Measurements from ENCODE around the gene ATP2A3.

ATP2A3 gene

GRCh38 chr17:3927628-3928340 is 36.5 kb downstream of the ATP2A3 start:
- H3K4me3 ChIP-seq (ENCODE audit: low read length): no peak overlapping the region
- whole genome bisulfite sequencing (ENCODE audit: insufficient coverage, insufficient read length): no CpG with 5 or more reads among the region's 15 CpGs
- H3K9me3 ChIP-seq (ENCODE audit: control insufficient read depth, insufficient read depth, low read length): no peaks in the 10 kb centered on the region
- DNase-seq (ENCODE audit: low read depth, low spot score): no peak
- H3K36me3 ChIP-seq (ENCODE audit: control insufficient read depth, insufficient read depth, low read length): no peaks in the 10 kb centered on the region
- H3K27me3 ChIP-seq (ENCODE audit: control insufficient read depth, insufficient read depth, low read length): no peaks in the 10 kb centered on the region
- H3K27ac ChIP-seq (ENCODE audit: low read length): no peak overlapping the region
- H3K4me1 ChIP-seq (ENCODE audit: control insufficient read depth, insufficient read depth, low read length): no peaks in the 10 kb centered on the region

GRCh38 chr17:3926860-3927627 is 37.2 kb downstream of the ATP2A3 start:
- Histone ChIP-seq H3K9me3 (ENCODE audit: control insufficient read depth, insufficient read depth, low read length) (no peaks in the 10 kb centered on the region), H3K27ac (ENCODE audit: low read length) (no peak overlapping the region), H3K27me3 (ENCODE audit: control insufficient read depth, insufficient read depth, low read length) (no peaks in the 10 kb centered on the region), H3K4me3 (ENCODE audit: low read length) (no peak overlapping the region), H3K4me1 (ENCODE audit: control insufficient read depth, insufficient read depth, low read length) (no peaks in the 10 kb centered on the region), H3K36me3 (ENCODE audit: control insufficient read depth, insufficient read depth, low read length) (no peaks in the 10 kb centered on the region)
- DNase-seq (ENCODE audit: low read depth, low spot score): no peak
- no CpG with 5 or more reads among the region's 16 CpGs for WGBS (ENCODE audit: insufficient coverage, insufficient read length)

GRCh38 chr17:3925684-3926485 is 38.4 kb downstream of the ATP2A3 start:
- no peaks in the 10 kb centered on the region for H3K36me3 ChIP-seq (ENCODE audit: control insufficient read depth, insufficient read depth, low read length)
- H3K27me3 ChIP-seq (ENCODE audit: control insufficient read depth, insufficient read depth, low read length): no peaks in the 10 kb centered on the region
- H3K4me1 ChIP-seq (ENCODE audit: control insufficient read depth, insufficient read depth, low read length): no peaks in the 10 kb centered on the region
- no peak overlapping the region for H3K27ac ChIP-seq (ENCODE audit: low read length)
- no peak for DNase-seq (ENCODE audit: low read depth, low spot score)
- no peaks in the 10 kb centered on the region for H3K9me3 ChIP-seq (ENCODE audit: control insufficient read depth, insufficient read depth, low read length)
- no peak overlapping the region for H3K4me3 ChIP-seq (ENCODE audit: low read length)
- no CpG with 5 or more reads among the region's 17 CpGs for WGBS (ENCODE audit: insufficient coverage, insufficient read length)

GRCh38 chr17:3924512-3925350 is 39.5 kb downstream of the ATP2A3 start:
- no CpG with 5 or more reads among the region's 40 CpGs for WGBS (ENCODE audit: insufficient coverage, insufficient read length)
- Histone ChIP-seq H3K36me3 (ENCODE audit: control insufficient read depth, insufficient read depth, low read length) (no peaks in the 10 kb centered on the region), H3K9me3 (ENCODE audit: control insufficient read depth, insufficient read depth, low read length) (no peaks in the 10 kb centered on the region), H3K27ac (ENCODE audit: low read length) (no peak overlapping the region), H3K27me3 (ENCODE audit: control insufficient read depth, insufficient read depth, low read length) (no peaks in the 10 kb centered on the region), H3K4me1 (ENCODE audit: control insufficient read depth, insufficient read depth, low read length) (no peaks in the 10 kb centered on the region), H3K4me3 (ENCODE audit: low read length) (no peak overlapping the region)
- no peak for DNase-seq (ENCODE audit: low read depth, low spot score)

GRCh38 chr17:3923466-3924190 is 40.6 kb downstream of the ATP2A3 start:
- H3K27ac ChIP-seq (ENCODE audit: low read length): no peak overlapping the region
- H3K4me1 ChIP-seq (ENCODE audit: control insufficient read depth, insufficient read depth, low read length): no peaks in the 10 kb centered on the region
- H3K4me3 ChIP-seq (ENCODE audit: low read length): no peak overlapping the region
- H3K9me3 ChIP-seq (ENCODE audit: control insufficient read depth, insufficient read depth, low read length): no peaks in the 10 kb centered on the region
- no peaks in the 10 kb centered on the region for H3K36me3 ChIP-seq (ENCODE audit: control insufficient read depth, insufficient read depth, low read length)
- no peak for DNase-seq (ENCODE audit: low read depth, low spot score)
- no peaks in the 10 kb centered on the region for H3K27me3 ChIP-seq (ENCODE audit: control insufficient read depth, insufficient read depth, low read length)
- WGBS (ENCODE audit: insufficient coverage, insufficient read length): no CpG with 5 or more reads among the region's 18 CpGs

GRCh38 chr17:3922765-3923164 is 41.5 kb downstream of the ATP2A3 start:
- H3K4me1 ChIP-seq (ENCODE audit: control insufficient read depth, insufficient read depth, low read length): no peaks in the 10 kb centered on the region; the same call in 1 of the 2 replicates
- no peak for DNase-seq (ENCODE audit: low read depth, low spot score)
- WGBS (ENCODE audit: insufficient coverage, insufficient read length): no CpG with 5 or more reads among the region's 7 CpGs
- H3K27ac ChIP-seq (ENCODE audit: low read length): no peak overlapping the region
- no peaks in the 10 kb centered on the region for H3K27me3 ChIP-seq (ENCODE audit: control insufficient read depth, insufficient read depth, low read length)
- H3K36me3 ChIP-seq (ENCODE audit: control insufficient read depth, insufficient read depth, low read length): no peaks in the 10 kb centered on the region
- H3K4me3 ChIP-seq (ENCODE audit: low read length): no peak overlapping the region
- H3K9me3 ChIP-seq (ENCODE audit: control insufficient read depth, insufficient read depth, low read length): no peaks in the 10 kb centered on the region

- H3K4me1 ChIP-seq (ENCODE audit: control insufficient read depth, insufficient read depth, low read length): no peaks in the 10 kb centered on the region; the same call in 1 of the 2 replicates
- no peak overlapping the region for H3K27ac ChIP-seq (ENCODE audit: low read length)
- no peak overlapping the region for H3K4me3 ChIP-seq (ENCODE audit: low read length)
- H3K9me3 ChIP-seq (ENCODE audit: control insufficient read depth, insufficient read depth, low read length): no peaks in the 10 kb centered on the region
- H3K27me3 ChIP-seq (ENCODE audit: control insufficient read depth, insufficient read depth, low read length): no peaks in the 10 kb centered on the region
- no CpG with 5 or more reads among the region's 27 CpGs for WGBS (ENCODE audit: insufficient coverage, insufficient read length)
- DNase-seq (ENCODE audit: low read depth, low spot score): no peak
- no peaks in the 10 kb centered on the region for H3K36me3 ChIP-seq (ENCODE audit: control insufficient read depth, insufficient read depth, low read length)
Observed at GRCh38 chr17:3921502-3922319, 42.5 kb downstream of the ATP2A3 start.

GRCh38 chr17:3921006-3921405 is 43.2 kb downstream of the ATP2A3 start:
- Histone ChIP-seq H3K27ac (ENCODE audit: low read length) (no peak overlapping the region), H3K27me3 (ENCODE audit: control insufficient read depth, insufficient read depth, low read length) (no peaks in the 10 kb centered on the region), H3K9me3 (ENCODE audit: control insufficient read depth, insufficient read depth, low read length) (no peaks in the 10 kb centered on the region), H3K4me3 (ENCODE audit: low read length) (no peak overlapping the region), H3K4me1 (ENCODE audit: control insufficient read depth, insufficient read depth, low read length) (no peaks in the 10 kb centered on the region; the same call in 1 of the 2 replicates), H3K36me3 (ENCODE audit: control insufficient read depth, insufficient read depth, low read length) (no peaks in the 10 kb centered on the region)
- DNase-seq (ENCODE audit: low read depth, low spot score): no peak
- no CpG with 5 or more reads among the region's 16 CpGs for WGBS (ENCODE audit: insufficient coverage, insufficient read length)

- H3K9me3 ChIP-seq (ENCODE audit: control insufficient read depth, insufficient read depth, low read length): no peaks in the 10 kb centered on the region
- H3K4me3 ChIP-seq (ENCODE audit: low read length): no peak overlapping the region
- H3K36me3 ChIP-seq (ENCODE audit: control insufficient read depth, insufficient read depth, low read length): no peaks in the 10 kb centered on the region
- no peaks in the 10 kb centered on the region; the same call in 1 of the 2 replicates for H3K4me1 ChIP-seq (ENCODE audit: control insufficient read depth, insufficient read depth, low read length)
- H3K27me3 ChIP-seq (ENCODE audit: control insufficient read depth, insufficient read depth, low read length): no peaks in the 10 kb centered on the region
- no CpG with 5 or more reads among the region's 22 CpGs for WGBS (ENCODE audit: insufficient coverage, insufficient read length)
- no peak overlapping the region for H3K27ac ChIP-seq (ENCODE audit: low read length)
- DNase-seq (ENCODE audit: low read depth, low spot score): no peak
Observed at GRCh38 chr17:3919123-3919624, 45.1 kb downstream of the ATP2A3 start.

All from iPS DF 6.9 (cell line).